NCI-H460 (cell line): ENCODE data around the gene TACR1. TPM values are rescaled to one million over a fixed set of nuclear protein-coding genes. Genes with fewer than 3 reads are reported as not detected.
A peak's percentile ranks its signal among the peaks of the same experiment; 100 is the strongest.
"Not testable (repeated sequence)": the region's sequence is repeated elsewhere in the genome, so short reads cannot be mapped to it uniquely, and the experiment has no call there.

Source experiments
- DNase-seq: peaks from one replicate; pipeline ENCODE4 v3.0.0-alpha.2; 2016; ENCODE audit warnings: low read depth; ENCODE audit errors: extremely low read depth
- total RNA-seq: library from RNA; depleted of rRNA; stranded (reverse); fragments of >200 nt; shearing (Covaris generic); gene quantifications from 2 replicates; pipeline ENCODE4 v1.2.3, GENCODE V29; 2014

TACR1 gene
- total RNA-seq, 1 experiment from 2014 or later = 0.10 TPM

- not testable (repeated sequence) for DNase-seq
Measured at GRCh38 chr2:75147884-75148283, 51.4 kb downstream of the TACR1 start.

DNA sequence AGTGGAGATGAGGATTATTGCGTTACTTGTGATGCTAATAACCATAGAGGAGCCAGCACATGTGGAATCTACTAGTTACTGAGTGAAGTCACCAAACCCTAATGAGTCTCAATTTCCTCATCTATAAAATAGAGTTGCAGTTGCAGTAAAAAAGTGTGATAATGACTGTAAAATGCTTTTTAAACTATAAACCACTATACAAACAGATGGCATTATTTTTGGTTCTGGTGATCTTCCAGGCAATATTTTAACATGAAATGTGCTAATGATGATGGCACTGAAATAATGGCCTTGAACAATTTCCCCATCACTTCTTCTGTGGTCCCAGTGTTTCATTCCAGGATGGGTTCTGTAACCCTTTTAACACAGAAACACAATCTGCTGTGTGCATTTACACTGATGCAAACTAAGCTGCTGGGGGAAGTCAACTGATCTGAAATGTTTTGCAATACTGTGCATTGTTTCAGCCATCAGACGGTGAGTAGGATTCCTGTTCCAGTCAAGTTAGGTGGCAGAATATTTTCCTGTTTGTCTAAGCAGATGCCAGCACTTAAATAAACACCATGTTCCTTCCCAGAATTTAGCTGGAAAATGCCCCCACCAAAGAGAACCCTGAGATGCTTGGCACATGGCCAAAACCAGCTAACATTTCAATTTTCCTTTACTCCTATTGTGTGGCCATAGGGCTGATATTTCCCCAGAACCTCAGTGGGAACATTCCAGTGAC, 52.6 kb downstream of the TACR1 start:
- no peak for DNase-seq

- DNase-seq = not testable (repeated sequence)
Measured at GRCh38 chr2:75146221-75146605, 53.1 kb downstream of the TACR1 start.

DNA sequence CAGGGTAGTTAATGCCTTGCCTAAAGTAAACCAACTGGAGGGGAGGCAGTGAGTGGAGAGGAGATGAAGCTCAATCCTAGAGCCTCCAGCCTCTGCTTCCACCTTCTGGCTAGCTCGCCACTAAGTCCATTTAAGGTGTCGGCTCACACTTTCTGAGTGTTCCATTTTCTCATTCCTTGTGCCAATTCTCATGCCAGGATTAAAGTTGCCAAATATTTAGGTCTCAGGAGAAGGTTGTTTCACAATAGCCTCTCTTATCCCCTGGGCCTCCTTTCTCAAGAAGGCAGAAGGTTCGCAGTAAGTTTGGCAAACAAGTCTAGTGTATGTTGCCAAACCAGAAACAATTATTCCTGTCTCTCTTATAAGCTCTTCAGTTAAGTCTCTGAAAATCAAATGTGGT, 57.2 kb downstream of the TACR1 start:
- DNase-seq = no peak

- no peak for DNase-seq
Measured at GRCh38 chr2:75140288-75140687, 59.0 kb downstream of the TACR1 start.

GRCh38 chr2:75139171-75139570, 60.1 kb downstream of the TACR1 start:
- no peak for DNase-seq

DNA sequence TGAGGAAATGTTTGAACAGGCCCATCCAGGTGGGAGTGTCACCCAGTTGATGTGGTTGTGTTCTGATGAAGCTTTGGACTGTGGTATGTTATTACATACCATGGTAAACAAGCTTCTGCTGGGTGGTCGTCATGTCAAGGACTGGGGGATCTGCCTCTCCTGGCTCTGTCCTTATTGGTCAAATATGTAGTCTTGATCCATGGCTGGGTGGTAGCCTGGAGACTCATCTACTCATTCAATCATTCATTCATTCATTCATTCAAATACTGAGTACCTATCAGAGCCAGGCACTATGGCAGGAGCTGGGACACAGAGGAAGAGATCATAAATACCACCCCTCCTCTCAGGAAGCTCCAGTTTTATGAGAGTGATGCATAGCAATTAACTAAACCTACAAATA, 60.8 kb downstream of the TACR1 start:
- no peak for DNase-seq

- no peak for DNase-seq
Measured at GRCh38 chr2:75135776-75136400, 63.4 kb downstream of the TACR1 start.

GRCh38 chr2:75134860-75135259, 64.5 kb downstream of the TACR1 start:
- no peak for DNase-seq

- DNase-seq = no peak
Measured at GRCh38 chr2:75133621-75134570, 65.4 kb downstream of the TACR1 start.

DNA sequence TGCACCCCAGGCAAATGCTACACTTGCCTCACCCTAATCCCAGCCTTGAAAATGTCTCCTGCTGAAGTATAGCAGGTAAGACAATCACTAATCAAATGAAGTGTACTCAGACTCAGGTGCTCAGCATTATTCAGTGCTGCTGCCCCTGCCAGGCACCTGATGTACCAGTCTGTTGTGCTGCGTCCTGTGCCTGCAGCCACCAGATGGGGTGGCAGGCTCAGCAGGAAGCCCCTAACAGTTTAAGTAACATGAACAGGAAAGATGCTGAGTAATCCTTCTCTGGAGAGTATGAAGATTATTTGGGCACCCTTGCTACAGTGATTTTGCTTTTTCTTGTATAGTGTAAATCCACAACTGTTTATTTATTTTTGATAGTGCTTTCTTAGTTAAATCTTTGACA, 69.1 kb downstream of the TACR1 start:
- DNase-seq = peak; percentile 6

GRCh38 chr2:75123876-75124275, 75.4 kb downstream of the TACR1 start:
- no peak for DNase-seq

DNA sequence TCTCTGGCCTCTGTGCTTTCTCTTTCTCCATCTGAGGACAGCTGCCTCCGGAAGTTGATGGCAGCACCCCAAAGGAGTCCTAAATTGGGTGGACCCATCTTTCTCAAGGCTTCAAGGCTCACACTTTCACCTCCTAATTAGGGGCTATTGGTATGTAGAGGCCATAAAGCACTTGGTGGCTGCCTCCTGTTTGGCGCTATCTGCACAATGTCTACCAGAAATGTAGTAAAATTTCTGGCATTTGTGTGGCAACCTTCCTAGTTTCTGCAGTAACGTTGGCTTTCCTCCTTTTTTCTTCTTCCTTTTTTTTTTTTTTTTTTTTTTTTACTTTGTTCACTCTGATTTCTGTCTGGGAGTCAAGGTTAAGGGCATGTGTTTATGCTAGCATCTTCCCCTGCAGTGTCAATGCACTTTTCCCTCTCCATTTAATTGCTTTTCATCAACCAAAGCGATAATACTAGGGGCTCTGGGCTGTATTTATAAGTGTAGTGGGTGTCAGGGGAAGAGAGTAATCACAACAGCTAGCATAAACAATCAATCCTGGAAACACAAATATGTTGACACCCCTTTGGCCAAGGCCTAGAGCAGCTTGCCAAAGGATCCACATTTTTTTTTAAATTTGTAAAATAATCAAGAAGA, 86.0 kb downstream of the TACR1 start:
- DNase-seq = no peak

DNA sequence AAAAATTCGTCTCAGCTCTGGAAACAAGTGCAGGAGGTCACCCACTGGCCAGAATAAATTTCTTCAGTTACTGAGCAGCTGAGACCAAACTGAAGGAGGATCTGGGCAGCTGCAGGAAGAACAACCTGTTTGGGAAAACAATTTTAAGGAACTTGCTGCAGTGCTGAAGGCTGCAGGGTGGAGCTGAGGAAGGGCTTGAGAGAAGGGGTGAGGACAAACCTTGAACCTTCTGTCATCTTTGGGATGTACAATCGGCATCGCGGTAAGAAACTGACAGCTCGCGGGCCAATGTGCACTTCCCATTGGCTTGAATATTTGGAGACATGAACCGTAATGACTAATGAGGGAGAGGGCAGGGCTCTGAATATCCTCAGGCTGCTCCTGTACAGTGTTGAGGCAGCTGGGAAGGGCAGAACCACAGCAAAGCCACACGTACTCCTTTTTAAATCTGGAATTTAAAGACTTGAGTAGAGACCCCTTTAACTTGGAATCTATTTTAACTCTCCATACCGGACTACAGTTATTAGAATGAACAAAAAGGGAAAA, 90.3 kb downstream of the TACR1 start:
- no peak for DNase-seq

DNA sequence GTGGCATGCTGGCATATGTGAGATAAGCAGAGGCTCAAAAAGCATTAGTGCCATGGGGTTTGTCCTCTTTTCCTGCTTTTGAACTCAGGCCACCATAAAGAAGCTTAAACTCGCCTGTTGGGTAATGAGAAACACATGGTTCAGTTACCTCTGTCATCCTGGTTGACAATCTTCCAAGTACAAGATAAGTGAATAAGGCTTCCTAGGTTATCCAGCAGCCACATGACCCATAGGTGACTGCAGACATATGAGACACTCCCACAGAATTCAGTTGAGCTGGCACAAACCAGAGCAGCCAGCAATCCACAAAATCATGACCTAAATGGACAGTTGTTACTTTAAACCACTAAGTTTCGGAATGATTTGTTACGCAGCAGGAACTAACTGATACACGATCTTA, 97.3 kb downstream of the TACR1 start:
- DNase-seq = no peak

DNA sequence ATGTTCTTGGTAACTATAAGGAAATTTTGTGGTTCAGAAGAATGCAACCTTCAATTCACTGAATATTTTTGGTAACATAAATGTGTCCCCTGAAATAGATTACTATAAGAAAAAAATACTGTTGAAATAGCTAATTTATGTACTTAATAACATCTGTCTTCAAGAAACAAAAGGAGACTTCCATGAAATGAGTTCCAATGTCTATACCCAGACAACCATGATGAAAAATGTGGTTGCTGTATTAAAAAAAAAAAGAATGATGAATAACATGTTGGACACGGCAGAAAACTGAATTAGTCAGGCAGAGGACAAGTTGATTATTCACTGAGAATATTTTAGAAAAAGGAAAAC, 98.5 kb downstream of the TACR1 start:
- DNase-seq = no peak

DNA sequence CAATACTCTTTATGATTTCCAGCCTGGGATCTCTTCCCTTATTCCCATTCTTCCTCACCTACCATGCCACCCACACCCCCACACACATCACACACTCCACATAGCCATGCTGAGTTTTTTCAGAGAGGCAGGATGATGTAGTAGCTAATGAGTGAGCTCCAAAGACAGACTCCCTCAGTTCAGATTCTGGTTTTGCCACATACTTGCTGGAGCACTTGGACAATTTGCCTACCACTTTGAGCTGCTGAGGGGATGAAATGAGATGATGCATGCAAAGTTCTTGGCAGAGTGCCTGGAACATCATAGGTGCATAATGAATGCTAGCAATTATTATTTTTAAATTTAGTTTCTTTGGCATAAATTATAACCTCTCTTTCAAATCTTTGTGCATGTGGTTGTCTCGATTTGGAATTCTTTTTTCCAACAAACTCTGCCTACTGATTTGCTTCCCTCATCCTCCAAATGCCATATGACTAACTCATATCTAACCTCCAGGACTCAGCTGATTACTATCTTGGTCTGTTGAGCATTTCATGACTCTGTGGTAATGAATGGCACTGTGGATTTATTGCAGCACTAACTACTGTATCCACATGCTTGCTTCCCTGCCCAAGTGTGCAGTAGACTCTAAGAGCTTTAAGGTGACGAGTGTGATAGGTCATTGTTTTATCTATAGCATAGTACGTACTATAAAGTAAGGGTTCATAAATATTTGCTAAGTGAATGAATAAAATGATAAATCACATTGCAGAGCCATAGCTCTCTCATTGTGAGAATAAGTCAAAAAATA, 99.1 kb downstream of the TACR1 start:
- no peak for DNase-seq

- no peak for DNase-seq
Measured at GRCh38 chr2:75099521-75099922, 99.8 kb downstream of the TACR1 start.

DNA sequence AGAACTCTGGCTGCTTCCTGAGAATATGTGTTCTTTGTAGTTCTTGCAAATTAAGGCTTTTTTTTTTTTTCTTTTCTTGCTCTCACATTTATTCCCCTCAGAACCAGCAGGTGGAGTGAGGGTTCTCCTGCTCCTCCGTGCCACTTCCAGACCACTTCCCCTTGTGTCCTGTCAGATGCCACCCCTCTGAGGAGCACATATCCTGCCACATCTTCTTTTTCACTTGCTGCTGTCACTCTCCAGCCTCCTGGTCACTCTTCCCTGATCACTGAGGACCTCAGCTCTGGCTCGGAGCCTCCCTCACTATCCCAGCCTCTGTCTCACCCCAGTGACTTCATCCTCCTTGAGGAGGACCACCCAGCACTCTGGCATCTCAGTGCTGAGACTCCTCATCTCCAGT, 100.5 kb downstream of the TACR1 start:
- DNase-seq = peak; percentile 36

GRCh38 chr2:75097831-75098230, 101.5 kb downstream of the TACR1 start:
- no peak for DNase-seq
